HL-60 (cell line): ENCODE measurements around the gene DAB2IP.

Experiments
- DNase-seq, 2 experiments: peaks; one replicate each; pipeline ENCODE4 v3.0.0-alpha.2; 2010 to 2020; ENCODE audit warnings: low read depth in 1 of 2, low spot score in 1 of 2
- H3K27ac ChIP-seq: fragments of 250-450 bp; sonication (Bioruptor Pico); replicated peaks from 2 replicates; pipeline ENCODE4 v1.5.1; 2020; ENCODE audit warnings: mild to moderate bottlenecking, moderate library complexity
- H3K27me3 ChIP-seq: fragments of 250-450 bp; sonication (Bioruptor Pico); 2 replicates; pipeline ENCODE4 v1.5.1; 2021; ENCODE audit warnings: mild to moderate bottlenecking, moderate library complexity; ENCODE audit not compliant: insufficient read depth, poor library complexity, severe bottlenecking
- H3K4me3 ChIP-seq: replicated peaks from 2 replicates; pipeline ENCODE4 v1.5.1; 2011; ENCODE audit warnings: mild to moderate bottlenecking, control low read depth, low read length; ENCODE audit not compliant: insufficient read depth
- GABPA ChIP-seq: IDR thresholded peaks from 2 replicates; pipeline ENCODE4 v1.6.1; 2012; ENCODE audit warnings: low read depth
- POLR2AphosphoS5 ChIP-seq: IDR thresholded peaks from 2 replicates; pipeline ENCODE4 v1.6.1; 2012; ENCODE audit warnings: low read depth
- SPI1 ChIP-seq: IDR thresholded peaks from 2 replicates; pipeline ENCODE4 v1.6.1; 2012; ENCODE audit warnings: low read depth, mild to moderate bottlenecking, borderline replicate concordance
- TF ChIP-seq, protein P1 (sequence below): IDR thresholded peaks from one replicate; pipeline ENCODE4 v1.5.1; 2011; ENCODE audit warnings: low read length, control low read depth, inconsistent platforms; ENCODE audit not compliant: insufficient read depth
- TF ChIP-seq, protein P2 (sequence below): IDR thresholded peaks from 2 replicates; pipeline ENCODE4 v1.6.1; 2012; ENCODE audit warnings: low read depth; ENCODE audit not compliant: insufficient replicate concordance

DAB2IP gene

DNA sequence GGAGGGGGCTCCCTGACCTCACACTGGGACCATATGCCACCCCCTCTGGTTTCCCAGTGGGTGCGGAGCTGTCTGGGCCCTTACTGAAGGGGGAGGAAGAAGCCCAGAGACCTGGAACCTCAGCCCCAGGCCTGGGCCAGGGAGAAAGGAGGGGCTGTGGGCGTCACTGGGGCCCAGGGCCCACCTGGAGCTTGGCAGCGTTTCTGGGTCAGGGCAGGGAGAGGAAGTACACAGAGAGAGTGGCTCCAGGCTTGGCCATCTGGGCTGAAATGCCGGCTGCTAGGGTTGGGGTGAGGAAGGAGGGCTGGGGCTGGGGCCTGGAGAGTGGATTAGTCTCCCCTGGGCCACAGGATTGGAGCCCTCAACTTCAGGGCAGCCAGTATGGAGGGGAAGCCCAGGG, 6.4 kb upstream of the DAB2IP start:
- no peak overlapping the region for H3K27ac ChIP-seq
- TF ChIP-seq GABPA (no peak), SPI1 (no peak), POLR2AphosphoS5 (no peak)
- TF ChIP-seq, protein P1, sequence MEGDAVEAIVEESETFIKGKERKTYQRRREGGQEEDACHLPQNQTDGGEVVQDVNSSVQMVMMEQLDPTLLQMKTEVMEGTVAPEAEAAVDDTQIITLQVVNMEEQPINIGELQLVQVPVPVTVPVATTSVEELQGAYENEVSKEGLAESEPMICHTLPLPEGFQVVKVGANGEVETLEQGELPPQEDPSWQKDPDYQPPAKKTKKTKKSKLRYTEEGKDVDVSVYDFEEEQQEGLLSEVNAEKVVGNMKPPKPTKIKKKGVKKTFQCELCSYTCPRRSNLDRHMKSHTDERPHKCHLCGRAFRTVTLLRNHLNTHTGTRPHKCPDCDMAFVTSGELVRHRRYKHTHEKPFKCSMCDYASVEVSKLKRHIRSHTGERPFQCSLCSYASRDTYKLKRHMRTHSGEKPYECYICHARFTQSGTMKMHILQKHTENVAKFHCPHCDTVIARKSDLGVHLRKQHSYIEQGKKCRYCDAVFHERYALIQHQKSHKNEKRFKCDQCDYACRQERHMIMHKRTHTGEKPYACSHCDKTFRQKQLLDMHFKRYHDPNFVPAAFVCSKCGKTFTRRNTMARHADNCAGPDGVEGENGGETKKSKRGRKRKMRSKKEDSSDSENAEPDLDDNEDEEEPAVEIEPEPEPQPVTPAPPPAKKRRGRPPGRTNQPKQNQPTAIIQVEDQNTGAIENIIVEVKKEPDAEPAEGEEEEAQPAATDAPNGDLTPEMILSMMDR = no peak
- TF ChIP-seq, protein P2, sequence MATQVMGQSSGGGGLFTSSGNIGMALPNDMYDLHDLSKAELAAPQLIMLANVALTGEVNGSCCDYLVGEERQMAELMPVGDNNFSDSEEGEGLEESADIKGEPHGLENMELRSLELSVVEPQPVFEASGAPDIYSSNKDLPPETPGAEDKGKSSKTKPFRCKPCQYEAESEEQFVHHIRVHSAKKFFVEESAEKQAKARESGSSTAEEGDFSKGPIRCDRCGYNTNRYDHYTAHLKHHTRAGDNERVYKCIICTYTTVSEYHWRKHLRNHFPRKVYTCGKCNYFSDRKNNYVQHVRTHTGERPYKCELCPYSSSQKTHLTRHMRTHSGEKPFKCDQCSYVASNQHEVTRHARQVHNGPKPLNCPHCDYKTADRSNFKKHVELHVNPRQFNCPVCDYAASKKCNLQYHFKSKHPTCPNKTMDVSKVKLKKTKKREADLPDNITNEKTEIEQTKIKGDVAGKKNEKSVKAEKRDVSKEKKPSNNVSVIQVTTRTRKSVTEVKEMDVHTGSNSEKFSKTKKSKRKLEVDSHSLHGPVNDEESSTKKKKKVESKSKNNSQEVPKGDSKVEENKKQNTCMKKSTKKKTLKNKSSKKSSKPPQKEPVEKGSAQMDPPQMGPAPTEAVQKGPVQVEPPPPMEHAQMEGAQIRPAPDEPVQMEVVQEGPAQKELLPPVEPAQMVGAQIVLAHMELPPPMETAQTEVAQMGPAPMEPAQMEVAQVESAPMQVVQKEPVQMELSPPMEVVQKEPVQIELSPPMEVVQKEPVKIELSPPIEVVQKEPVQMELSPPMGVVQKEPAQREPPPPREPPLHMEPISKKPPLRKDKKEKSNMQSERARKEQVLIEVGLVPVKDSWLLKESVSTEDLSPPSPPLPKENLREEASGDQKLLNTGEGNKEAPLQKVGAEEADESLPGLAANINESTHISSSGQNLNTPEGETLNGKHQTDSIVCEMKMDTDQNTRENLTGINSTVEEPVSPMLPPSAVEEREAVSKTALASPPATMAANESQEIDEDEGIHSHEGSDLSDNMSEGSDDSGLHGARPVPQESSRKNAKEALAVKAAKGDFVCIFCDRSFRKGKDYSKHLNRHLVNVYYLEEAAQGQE = no peak
- H3K4me3 ChIP-seq = no peak overlapping the region
- peaks cover 5% of the 10 kb centered on the region for H3K27me3 ChIP-seq
- no peak for DNase-seq

DNA sequence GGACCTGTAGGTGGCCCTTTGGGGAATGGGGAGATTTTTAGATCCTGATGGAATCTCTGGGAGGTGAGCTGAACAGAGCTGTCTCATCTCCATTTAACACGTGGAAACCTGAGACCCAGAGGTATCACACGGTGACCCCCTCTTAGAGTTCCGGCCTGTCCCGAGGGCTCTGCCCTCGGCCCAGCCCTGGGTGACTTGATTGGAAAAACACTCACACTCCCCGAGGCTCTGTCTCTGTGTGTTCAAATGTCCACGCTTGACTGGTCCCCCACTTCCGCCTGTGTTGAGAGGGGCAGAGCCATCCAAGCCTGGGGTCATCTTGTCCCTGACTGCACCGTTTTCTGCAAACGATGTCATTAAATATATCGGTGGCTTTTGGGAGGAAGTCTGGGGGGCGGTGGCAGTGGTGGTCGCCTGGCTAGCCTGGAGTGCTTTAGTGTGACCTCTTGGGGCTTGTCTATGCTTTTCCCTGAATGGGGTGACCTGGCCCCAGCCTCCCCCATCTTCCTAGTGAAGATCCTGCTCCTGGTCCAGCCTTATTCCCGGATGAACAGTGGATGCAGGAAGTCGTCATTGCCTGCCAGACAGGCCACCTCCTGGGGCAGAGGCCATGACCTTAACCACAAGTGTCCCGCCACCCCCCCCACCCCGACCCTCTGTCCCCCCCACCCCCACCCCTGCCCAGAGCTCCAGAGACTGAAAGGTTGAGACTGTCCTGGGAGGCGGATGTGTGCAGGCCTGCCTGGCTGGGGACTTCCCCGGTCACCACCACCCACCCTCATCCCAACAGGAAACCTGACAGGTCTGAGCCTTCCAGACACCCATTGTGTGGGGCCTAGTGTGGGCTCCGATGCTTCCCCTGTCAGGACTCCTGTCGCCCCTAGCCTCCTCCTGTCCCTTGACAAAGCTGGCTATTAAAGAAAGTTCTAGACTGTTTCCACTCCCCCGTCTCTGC, 5.3 kb upstream of the DAB2IP start:
- DNase-seq = no peak
- Histone ChIP-seq H3K27me3 (peaks cover 16% of the 10 kb centered on the region), H3K27ac (no peak overlapping the region), H3K4me3 (no peak overlapping the region)
- TF ChIP-seq GABPA (no peak), POLR2AphosphoS5 (no peak), SPI1 (no peak)
- TF ChIP-seq, protein P1 = no peak
- TF ChIP-seq, protein P2 = no peak

DNA sequence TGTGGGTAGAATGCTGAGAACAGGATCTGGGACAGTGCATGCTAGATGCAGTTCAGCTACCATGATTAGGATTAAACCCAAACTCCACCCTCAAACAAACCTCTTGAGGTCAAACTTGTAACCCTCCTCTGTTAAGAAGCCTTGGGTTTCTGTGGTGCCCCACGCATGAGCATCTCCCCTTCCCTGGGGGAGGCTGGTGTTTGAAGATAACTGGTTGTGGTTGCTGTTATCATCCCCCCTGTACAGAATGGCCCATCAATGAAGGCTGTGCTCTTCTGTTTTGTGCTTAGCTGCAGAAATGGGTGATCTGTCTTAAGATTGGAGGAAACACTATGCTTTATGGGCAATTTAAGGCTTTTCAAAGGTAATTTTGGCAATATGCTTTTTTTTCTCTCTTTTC, 4.4 kb upstream of the DAB2IP start:
- Histone ChIP-seq H3K27ac (no peak overlapping the region), H3K4me3 (no peak overlapping the region), H3K27me3 (peaks cover 23% of the 10 kb centered on the region)
- no peak for DNase-seq
- TF ChIP-seq POLR2AphosphoS5 = no peak
- no peak for TF ChIP-seq SPI1
- TF ChIP-seq, protein P2 = no peak
- no peak for TF ChIP-seq GABPA
- TF ChIP-seq, protein P1 = no peak
